Right lobe of liver (tissue), 6 donors: ENCODE measurements around the gene PRDM13. TPM values are rescaled to one million over a fixed set of nuclear protein-coding genes. Genes with fewer than 3 reads are reported as not detected.

Experiments
- ATAC-seq, 4 donors: fragments of 200-7000 bp; cut with Tn5 transposase; one replicate each; pipeline ENCODE4 v1.9.1; 2020; ENCODE audit warnings: mild to moderate bottlenecking in 4 of 4, moderate library complexity in 4 of 4
- DNase-seq, 3 donors: peaks; one replicate each; pipeline ENCODE4 v3.0.0-alpha.2; 2020
- H3K27ac ChIP-seq, 3 donors: fragments of 200-600 bp; one replicate each; pipeline ENCODE4 v1.8.0; 2022
- H3K27me3 ChIP-seq, 2 donors: fragments of 200-600 bp; one replicate each; pipeline ENCODE4 v1.8.0; 2022
- H3K36me3 ChIP-seq, 4 donors: fragments of 200-600 bp; sonication (generic) in 1 of 4; one replicate each; pipeline versions ENCODE4 v1.5.1 to v1.8.0; 2017 to 2022; ENCODE audit warnings: control low read depth in 1 of 4
- H3K4me1 ChIP-seq, 4 donors: fragments of 200-600 bp; sonication (generic) in 1 of 4; one replicate each; pipeline versions ENCODE4 v1.5.1 to v1.8.0; 2017 to 2022; ENCODE audit warnings: control low read depth in 1 of 4
- H3K4me3 ChIP-seq, 3 donors: fragments of 200-600 bp; one replicate each; pipeline ENCODE4 v1.8.0; 2022
- H3K9me3 ChIP-seq, 4 donors: fragments of 200-600 bp; sonication (generic) in 1 of 4; one replicate each; pipeline versions ENCODE4 v1.5.1 to v1.8.0; 2017 to 2022; ENCODE audit warnings: control low read depth in 1 of 4
- CTCF ChIP-seq, 4 donors: fragments of 200-600 bp in 3 of 4; fragments of 450-650 bp in 1 of 4; IDR thresholded peaks; one replicate each; pipeline versions ENCODE4 v1.5.1 to v1.8.0; 2016 to 2022; ENCODE audit warnings: antibody characterized with exemption in 4 of 4, mild to moderate bottlenecking in 2 of 4
- POLR2A ChIP-seq: fragments of 450-650 bp; IDR thresholded peaks from one replicate; pipeline ENCODE4 v1.6.1; 2017; ENCODE audit warnings: antibody characterized with exemption, mild to moderate bottlenecking
- WGBS: methylation state at CpG from one replicate; pipeline ENCODE4 v1.1.6; 2018; ENCODE audit warnings: low coverage, low lambda C conversion rate; ENCODE audit not compliant: insufficient coverage; ENCODE audit errors: missing lambda C conversion rate; 5-methylcytosine and 5-hydroxymethylcytosine counted together
- intact Hi-C, 2 donors: fragments of 100-400 bp; cut with DNase I; formaldehyde crosslinking; loops; one replicate each; pipeline versions ENCODE4 v1.11.2 to v1.14.1; 2022
- small RNA-seq, 2 experiments: library from RNA; depleted of rRNA; stranded (forward); fragments of <200 nt; gene quantifications; one replicate each; pipeline ENCODE3, GENCODE V24; 2016
- total RNA-seq, 6 experiments: library from RNA; depleted of rRNA in 2 of 6; stranded (reverse); fragments of >200 nt in 2 of 6; fragmentation: NEBNext Ultra II Directional in 3 of 6; extraction: Animal tissue kit (Norgen Biotek cat#: 25700) in 3 of 6; gene quantifications; one replicate each; pipeline versions ENCODE4 v1.1.0 to v1.2.4, GENCODE V29; 2016 to 2023
- donor health status: DM: no; HTN: yes; CAD: no.
- donor health status: DM: no; HTN: no; CAD: no.
- donor health status: DM: no; HTN: no; CAD: no.
- donor health status: DM: no; HTN: yes; CAD: no.
- donor health status: DM: no; HTN: yes; CAD: no.

Gene PRDM13
- total RNA-seq, 6 experiments from 2014 or later = not detected

DNA sequence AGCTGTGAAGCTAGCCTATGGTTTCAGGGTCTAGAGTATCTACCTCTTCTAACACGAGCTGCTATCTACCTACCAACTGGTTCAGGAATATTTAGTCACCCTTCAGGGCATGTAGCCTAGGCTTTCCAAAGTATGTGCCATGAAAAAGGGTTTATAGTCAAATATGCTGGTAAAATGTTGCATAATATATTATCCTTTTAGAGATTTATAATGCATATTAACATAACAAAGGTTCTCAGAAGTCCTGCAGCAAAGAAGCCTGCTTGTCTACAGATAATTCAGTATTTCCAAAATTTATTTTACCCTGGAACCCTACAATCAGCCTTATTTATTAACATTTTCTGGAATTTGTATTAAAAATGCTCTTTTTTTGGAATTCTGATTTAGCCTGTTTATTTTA, 56.0 kb downstream of the PRDM13 start:
- Histone ChIP-seq H3K9me3 (no peaks in the 10 kb centered on the region), H3K4me3 (no peak overlapping the region), H3K27me3 (no peaks in the 10 kb centered on the region), H3K4me1 (no peaks in the 10 kb centered on the region), H3K27ac (no peak overlapping the region), H3K36me3 (no peaks in the 10 kb centered on the region)
- WGBS = 31% methylated on average over 1 of the region's 1 CpG
- DNase-seq = no peak
- intact Hi-C loops = no loop called here
- no peak for TF ChIP-seq CTCF (IDR thresholded peaks at IDR 0.05)
- TF ChIP-seq POLR2A = no peak
- no peak for ATAC-seq

Small RNA genes within 50 kb of the gene (small RNA-seq; reads per million reads assigned to genes)
- 0 reads per million in 2 experiments for gene RF00019

Other genes with a start within 250 kb of the PRDM13 start
- gene COQ3, start 212.6 kb upstream of the PRDM13 start, total RNA-seq = 1 to 10 TPM; 5.6 to 8.2 (median 6.7) TPM
- gene PNISR, start 181.5 kb upstream of the PRDM13 start, total RNA-seq = 10 to 100 TPM; 26.8 to 43.3 (median 33.9) TPM
- gene USP45, start 91.4 kb upstream of the PRDM13 start, total RNA-seq = 1 to 10 TPM; 4.5 to 6.8 (median 5.5) TPM
- 10 to 100 TPM; 30.8 to 45.5 (median 36.0) TPM for gene CCNC, start 38.2 kb upstream of the PRDM13 start, total RNA-seq